DND-41 (cell line): ENCODE results near the gene TOGARAM1.

ENCODE experiments used
- EZH2 ChIP-seq: IDR thresholded peaks from 3 replicates; pipeline ENCODE4 v1.6.1; 2012; ENCODE audit warnings: borderline replicate concordance, low read depth, mild to moderate bottlenecking, moderate library complexity, low read length, inconsistent platforms; ENCODE audit not compliant: severe bottlenecking
- TF ChIP-seq, protein P1 (sequence below): IDR thresholded peaks from 2 replicates; pipeline ENCODE4 v1.5.1; 2012; ENCODE audit warnings: borderline replicate concordance, low read length, moderate library complexity, mild to moderate bottlenecking; ENCODE audit not compliant: poor library complexity, severe bottlenecking; ENCODE audit errors: extremely low read depth

DNA sequence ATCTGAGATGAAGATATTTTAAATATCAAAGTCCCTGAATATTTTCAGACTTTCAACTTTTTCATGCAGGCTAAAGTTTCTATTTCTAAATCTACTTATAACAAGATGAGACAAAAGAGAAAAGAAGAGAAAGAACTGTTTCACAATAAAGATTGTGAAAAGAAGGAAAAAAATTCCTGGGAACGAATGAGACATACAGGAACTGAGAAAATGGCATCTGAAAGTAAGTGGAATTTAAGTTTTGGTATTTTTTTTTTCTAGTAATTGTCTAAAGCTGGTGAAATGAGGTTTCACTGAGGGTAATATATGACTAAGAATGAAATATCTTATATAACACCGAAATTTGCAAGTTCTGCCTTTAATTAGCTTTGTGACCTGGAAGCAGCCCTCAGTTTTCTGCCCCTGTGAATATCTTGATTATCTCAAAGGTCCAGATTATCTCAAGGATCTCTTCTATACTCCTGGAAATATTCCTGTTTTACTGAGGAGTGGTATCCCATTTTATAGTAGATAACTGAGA is 66.2 kb downstream of the TOGARAM1 start:
- TF ChIP-seq, protein P1, sequence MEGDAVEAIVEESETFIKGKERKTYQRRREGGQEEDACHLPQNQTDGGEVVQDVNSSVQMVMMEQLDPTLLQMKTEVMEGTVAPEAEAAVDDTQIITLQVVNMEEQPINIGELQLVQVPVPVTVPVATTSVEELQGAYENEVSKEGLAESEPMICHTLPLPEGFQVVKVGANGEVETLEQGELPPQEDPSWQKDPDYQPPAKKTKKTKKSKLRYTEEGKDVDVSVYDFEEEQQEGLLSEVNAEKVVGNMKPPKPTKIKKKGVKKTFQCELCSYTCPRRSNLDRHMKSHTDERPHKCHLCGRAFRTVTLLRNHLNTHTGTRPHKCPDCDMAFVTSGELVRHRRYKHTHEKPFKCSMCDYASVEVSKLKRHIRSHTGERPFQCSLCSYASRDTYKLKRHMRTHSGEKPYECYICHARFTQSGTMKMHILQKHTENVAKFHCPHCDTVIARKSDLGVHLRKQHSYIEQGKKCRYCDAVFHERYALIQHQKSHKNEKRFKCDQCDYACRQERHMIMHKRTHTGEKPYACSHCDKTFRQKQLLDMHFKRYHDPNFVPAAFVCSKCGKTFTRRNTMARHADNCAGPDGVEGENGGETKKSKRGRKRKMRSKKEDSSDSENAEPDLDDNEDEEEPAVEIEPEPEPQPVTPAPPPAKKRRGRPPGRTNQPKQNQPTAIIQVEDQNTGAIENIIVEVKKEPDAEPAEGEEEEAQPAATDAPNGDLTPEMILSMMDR: no peak
- no peak for TF ChIP-seq EZH2
